ENCODE data around the gene UBN1. TPM values are rescaled to one million over a fixed set of nuclear protein-coding genes. Genes with fewer than 3 reads are reported as not detected.
"Not testable (repeated sequence)": the region's sequence is repeated elsewhere in the genome, so short reads cannot be mapped to it uniquely, and the experiment has no call there.

The UBN1 gene
- total RNA-seq, 1 experiment from 2014 or later: 63.1 TPM

GRCh38 chr16:4928227-4928626 lies 80.9 kb downstream of the UBN1 start:
- no peak for ATAC-seq
- POLR2A ChIA-PET: interaction anchor here (0.6 kb wide), 1 partner anchor 21 kb away, joined by 5 read pairs; no protein-coding TSS in a partner anchor
- H3K4me3 ChIP-seq (ENCODE audit: low read depth in 2 of 2, low read length in 2 of 2): no peak overlapping the region

GRCh38 chr16:4929619-4930018 lies 82.3 kb downstream of the UBN1 start:
- H3K4me3 ChIP-seq (ENCODE audit: low read depth in 2 of 2, low read length in 2 of 2); H3K27me3 ChIP-seq (ENCODE audit: control insufficient read depth, insufficient read depth, low read length); POLR2A ChIA-PET; BruUV-seq (replicated peaks); H3K27ac ChIP-seq (ENCODE audit: low read length); intact Hi-C loops (cut with micrococcal nuclease; ENCODE audit: unreplicated experiment); DNase-seq (ENCODE audit: low read depth, low spot score); H3K36me3 ChIP-seq (ENCODE audit: control insufficient read depth, insufficient read depth, low read length); H3K9me3 ChIP-seq (ENCODE audit: control insufficient read depth, insufficient read depth, low read depth, low read length); in situ Hi-C loops (cut with HindIII; ENCODE audit: low pct_unique_long_range_greater_than_20kb, low sequenced_read_pairs); ATAC-seq; CTCF ChIA-PET: not testable (repeated sequence)
- H3K4me1 ChIP-seq (ENCODE audit: control insufficient read depth, insufficient read depth, low read length): peaks cover 10% of the 10 kb centered on the region

More at GRCh38 chr16:4928227-4928626, 80.9 kb downstream of the UBN1 start:
- CTCF ChIA-PET: no interaction called here
- H3K9me3 ChIP-seq (ENCODE audit: control insufficient read depth, insufficient read depth, low read depth, low read length): peaks cover 8% of the 10 kb centered on the region; the same call in 1 of the 2 replicates
- in situ Hi-C loops (cut with HindIII; ENCODE audit: low pct_unique_long_range_greater_than_20kb, low sequenced_read_pairs) (no loop called here), intact Hi-C loops (cut with micrococcal nuclease; ENCODE audit: unreplicated experiment) (no loop called here)
- no peaks in the 10 kb centered on the region for H3K36me3 ChIP-seq (ENCODE audit: control insufficient read depth, insufficient read depth, low read length)
- H3K27me3 ChIP-seq (ENCODE audit: control insufficient read depth, insufficient read depth, low read length): no peaks in the 10 kb centered on the region
- DNase-seq (ENCODE audit: low read depth, low spot score): no peak
- TF ChIP-seq CTCF (IDR thresholded peaks at IDR 0.05) (no peak), SIN3A (IDR thresholded peaks at IDR 0.05; ENCODE audit: borderline replicate concordance, insufficient read depth, low read depth, low read length) (no peak)
- H3K4me1 ChIP-seq (ENCODE audit: control insufficient read depth, insufficient read depth, low read length): peaks cover 2% of the 10 kb centered on the region; the same call in 1 of the 2 replicates
- no peak overlapping the region for H3K27ac ChIP-seq (ENCODE audit: low read length)
- no TSS peak for BruUV-seq (replicated peaks)

GRCh38 chr16:4931381-4931780 lies 84.1 kb downstream of the UBN1 start:
- ATAC-seq (no peak), DNase-seq (ENCODE audit: low read depth, low spot score) (no peak)
- in situ Hi-C loops (cut with HindIII; ENCODE audit: low pct_unique_long_range_greater_than_20kb, low sequenced_read_pairs) (no loop called here), intact Hi-C loops (cut with micrococcal nuclease; ENCODE audit: unreplicated experiment) (no loop called here)
- Histone ChIP-seq H3K9me3 (ENCODE audit: control insufficient read depth, insufficient read depth, low read depth, low read length) (peaks cover 8% of the 10 kb centered on the region; the same call in 1 of the 2 replicates), H3K27me3 (ENCODE audit: control insufficient read depth, insufficient read depth, low read length) (no peaks in the 10 kb centered on the region), H3K4me3 (ENCODE audit: low read depth in 2 of 2, low read length in 2 of 2) (no peak overlapping the region), H3K4me1 (ENCODE audit: control insufficient read depth, insufficient read depth, low read length) (peaks cover 13% of the 10 kb centered on the region), H3K27ac (ENCODE audit: low read length) (no peak overlapping the region), H3K36me3 (ENCODE audit: control insufficient read depth, insufficient read depth, low read length) (no peaks in the 10 kb centered on the region)
- BruUV-seq (replicated peaks): no TSS peak
- TF ChIP-seq SIN3A (IDR thresholded peaks at IDR 0.05; ENCODE audit: borderline replicate concordance, insufficient read depth, low read depth, low read length) (no peak), TCF7L2 (IDR thresholded peaks at IDR 0.05; ENCODE audit: low read depth, low read length) (no peak), REST (IDR thresholded peaks at IDR 0.05; ENCODE audit: insufficient read depth in 1 of 2, low read depth in 2 of 2, low read length in 1 of 2) (no peak), POLR2AphosphoS5 (IDR thresholded peaks at IDR 0.05; ENCODE audit: low read depth, low read length) (no peak)
- POLR2A ChIA-PET: no interaction called here
- CTCF ChIA-PET: no interaction called here

Other genes with a start within 250 kb of the UBN1 start
- gene UBALD1, start 232.6 kb upstream of the UBN1 start, total RNA-seq (2021; ENCODE audit: unreplicated experiment): 29.9 TPM
- 59.7 TPM for gene MGRN1, start 222.7 kb upstream of the UBN1 start, total RNA-seq (2021; ENCODE audit: unreplicated experiment)
- 42.9 TPM for gene NUDT16L1, start 153.9 kb upstream of the UBN1 start, total RNA-seq (2021; ENCODE audit: unreplicated experiment)
- gene ANKS3, start 113.2 kb upstream of the UBN1 start, total RNA-seq (2021; ENCODE audit: unreplicated experiment): 26.6 TPM
- 2.3 TPM for gene DNAAF8, start 112.9 kb upstream of the UBN1 start, total RNA-seq (2021; ENCODE audit: unreplicated experiment)
- 25.8 TPM for gene ZNF500, start 80.3 kb upstream of the UBN1 start, total RNA-seq (2021; ENCODE audit: unreplicated experiment)
- gene SEPTIN12, start 59.1 kb upstream of the UBN1 start, total RNA-seq (2021; ENCODE audit: unreplicated experiment): not detected
- not detected for gene SMIM22, start 52.1 kb upstream of the UBN1 start, total RNA-seq (2021; ENCODE audit: unreplicated experiment)
- gene ROGDI, start 44.8 kb upstream of the UBN1 start, total RNA-seq (2021; ENCODE audit: unreplicated experiment): 31.9 TPM
- 111 TPM for gene GLYR1, start 193 bp upstream of the UBN1 start, total RNA-seq (2021; ENCODE audit: unreplicated experiment)
- 89.4 TPM for gene PPL, start 89.7 kb downstream of the UBN1 start, total RNA-seq (2021; ENCODE audit: unreplicated experiment)
- 0.26 TPM for gene SEC14L5, start 110.8 kb downstream of the UBN1 start, total RNA-seq (2021; ENCODE audit: unreplicated experiment)
- gene NAGPA, start 186.5 kb downstream of the UBN1 start, total RNA-seq (2021; ENCODE audit: unreplicated experiment): 19.2 TPM
- gene C16orf89, start 218.5 kb downstream of the UBN1 start, total RNA-seq (2021; ENCODE audit: unreplicated experiment): not detected
- 46.6 TPM for gene ALG1, start 224.4 kb downstream of the UBN1 start, total RNA-seq (2021; ENCODE audit: unreplicated experiment)